Stimulated activated CD8-positive, alpha-beta memory T cell treated with anti-CD3 and anti-CD28 coated beads, Interleukin-12 subunit alpha, Interleukin-12 subunit beta, amount 100 ng/mL, for 24 hours (primary cell): ENCODE measurements around the gene MACROD2.

Experiments used
- DNase-seq: peaks from one replicate; pipeline ENCODE4 v3.0.0-alpha.2; 2020; ENCODE audit errors: extremely low read depth

Gene MACROD2

DNA sequence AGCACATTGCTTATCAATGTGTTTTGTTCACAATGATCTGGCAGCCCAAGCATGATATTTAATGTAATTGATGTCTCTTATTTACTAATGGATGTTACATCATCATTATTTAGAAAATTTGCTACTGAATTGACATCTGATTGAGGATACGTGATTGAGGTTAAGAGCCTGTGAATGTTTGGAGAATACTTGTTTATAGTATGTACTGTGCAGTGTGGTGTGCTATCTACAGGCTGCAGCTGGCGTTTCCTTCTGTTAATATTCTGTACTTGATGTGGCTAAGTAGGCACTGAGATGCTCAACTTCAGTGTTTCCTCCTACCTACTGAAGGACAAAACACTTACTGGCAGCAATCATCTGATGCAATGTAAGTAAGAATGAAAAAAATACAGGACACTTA is 1051.7 kb downstream of the MACROD2 start:
- DNase-seq = no peak

DNA sequence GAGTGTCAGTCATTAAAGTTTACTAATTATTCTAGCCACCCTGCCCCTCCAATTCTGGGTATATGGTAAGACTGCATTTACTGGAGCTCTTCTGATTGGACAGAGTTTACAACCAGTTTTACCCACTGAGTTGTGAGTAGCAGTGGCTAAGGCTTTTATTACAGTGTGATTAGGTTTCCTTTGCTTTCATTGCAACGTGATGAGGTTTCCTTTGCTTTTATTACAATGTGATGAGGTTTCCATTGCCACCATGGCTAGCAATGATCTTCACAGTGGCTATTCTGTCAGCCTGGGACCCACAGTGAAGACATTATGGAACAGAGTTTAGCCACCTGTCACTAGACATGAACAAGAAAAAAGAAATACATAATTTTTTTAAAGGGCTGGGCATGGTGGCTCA is 1052.3 kb downstream of the MACROD2 start:
- no peak for DNase-seq

DNA sequence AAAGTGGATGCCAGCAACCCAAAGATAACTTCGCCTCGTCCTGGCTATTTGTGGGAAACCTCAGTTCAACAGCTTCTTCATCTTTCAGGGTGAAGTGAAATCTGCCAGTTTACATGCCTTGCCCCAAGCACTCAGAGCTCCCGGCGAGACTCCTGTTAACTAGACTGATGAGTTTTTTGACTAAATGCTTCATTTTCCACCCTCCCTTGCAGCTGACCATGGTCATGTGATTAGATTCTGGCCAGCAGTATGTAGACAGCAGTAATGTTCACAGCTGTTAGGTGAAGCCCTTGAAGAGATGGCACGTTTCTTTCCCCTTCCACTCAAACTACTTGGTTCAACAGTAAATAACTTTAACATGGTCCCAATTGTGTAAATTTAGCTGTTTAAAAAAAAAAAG is 1060.9 kb downstream of the MACROD2 start:
- no peak for DNase-seq

DNA sequence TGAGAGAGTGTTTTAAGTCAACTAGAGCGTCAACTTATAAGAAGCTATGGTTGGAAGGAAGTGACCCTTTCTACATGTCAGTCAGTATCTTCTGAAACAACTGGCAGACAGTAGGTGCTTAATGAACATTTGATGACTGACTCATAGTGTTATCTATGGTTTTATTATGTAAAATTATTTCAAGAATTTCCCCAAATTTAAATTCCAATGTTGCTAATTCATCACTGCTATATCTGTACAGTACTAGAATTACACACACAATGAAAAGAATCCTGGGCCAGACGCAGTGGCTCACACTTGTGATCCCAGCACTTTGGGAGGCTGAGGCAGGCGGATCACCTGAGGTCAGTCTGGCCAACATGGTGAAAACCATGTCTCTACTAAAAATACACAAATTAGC is 1063.5 kb downstream of the MACROD2 start:
- no peak for DNase-seq

DNA sequence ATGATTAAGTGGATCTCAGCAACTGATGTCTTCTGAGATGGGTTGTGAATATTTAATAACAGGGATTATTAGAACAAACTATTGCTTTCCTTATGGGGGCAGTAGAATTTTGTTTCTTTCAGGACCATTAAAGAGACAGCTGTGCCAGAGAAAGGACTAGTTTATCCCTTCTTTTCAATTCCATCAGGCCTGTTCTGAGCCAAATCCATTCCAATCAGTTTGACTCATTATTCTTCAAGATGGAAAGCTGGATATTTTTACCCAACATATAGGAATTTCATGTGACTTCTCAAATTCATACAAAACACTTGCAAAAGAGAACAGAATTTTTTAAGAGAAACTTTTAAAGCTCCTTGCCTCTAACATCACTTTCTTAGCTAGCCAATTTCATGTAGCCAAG is 1064.1 kb downstream of the MACROD2 start:
- DNase-seq = no peak

DNA sequence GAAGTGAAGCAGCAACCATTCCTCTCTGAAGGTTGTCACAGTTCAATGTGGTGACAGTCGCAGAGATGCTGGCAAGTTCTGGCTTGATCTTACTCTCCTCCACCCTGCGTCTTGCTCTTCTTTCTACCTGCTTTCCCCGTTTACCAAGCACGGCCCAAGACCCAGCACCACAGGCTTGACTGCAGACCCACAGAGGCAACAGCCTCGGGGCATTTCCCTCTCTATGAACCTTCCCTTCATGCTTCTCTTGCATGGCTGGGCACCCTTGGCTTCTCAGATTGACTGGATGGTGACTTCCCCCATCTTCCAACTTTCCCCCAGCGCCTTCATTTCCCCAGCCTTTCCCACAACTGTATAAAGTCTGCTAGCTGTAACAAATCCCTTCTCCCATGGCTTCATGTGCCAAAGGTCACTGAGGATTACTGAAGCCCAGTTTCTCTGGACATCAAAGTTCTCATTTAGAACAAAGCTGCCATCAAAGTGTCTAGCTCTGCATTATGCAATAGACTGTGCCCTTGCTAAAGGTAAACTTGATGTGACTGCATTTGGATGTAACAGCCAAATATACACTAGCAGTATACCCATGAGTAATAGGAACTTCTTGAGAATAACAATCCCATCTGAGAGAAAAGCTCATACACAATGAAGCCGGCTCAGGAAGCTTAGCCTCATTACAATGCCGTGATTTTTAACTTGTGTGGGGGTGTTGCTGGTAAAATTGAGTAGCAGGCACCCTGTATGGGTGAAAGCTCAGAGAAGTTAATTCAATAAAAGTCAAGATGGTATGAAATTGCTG is 1065.1 kb downstream of the MACROD2 start:
- DNase-seq = no peak

DNA sequence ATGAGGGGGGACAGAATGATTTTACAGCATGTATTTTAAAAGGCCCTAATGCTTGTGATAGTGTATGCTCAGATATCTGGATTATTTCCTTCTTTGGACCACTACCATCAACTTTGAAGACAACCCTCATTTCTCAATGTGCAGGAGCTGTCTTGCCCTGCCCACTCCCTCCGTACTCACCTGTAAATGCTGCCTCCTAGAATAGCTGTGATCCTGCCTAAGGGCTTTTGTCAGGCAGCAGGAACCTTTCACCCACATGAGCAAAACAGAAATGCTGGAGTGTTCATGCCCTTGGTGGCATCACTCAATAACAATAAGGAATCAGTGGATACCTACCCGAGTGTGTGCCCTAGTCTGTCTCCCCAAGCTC is 1065.7 kb downstream of the MACROD2 start:
- no peak for DNase-seq

DNA sequence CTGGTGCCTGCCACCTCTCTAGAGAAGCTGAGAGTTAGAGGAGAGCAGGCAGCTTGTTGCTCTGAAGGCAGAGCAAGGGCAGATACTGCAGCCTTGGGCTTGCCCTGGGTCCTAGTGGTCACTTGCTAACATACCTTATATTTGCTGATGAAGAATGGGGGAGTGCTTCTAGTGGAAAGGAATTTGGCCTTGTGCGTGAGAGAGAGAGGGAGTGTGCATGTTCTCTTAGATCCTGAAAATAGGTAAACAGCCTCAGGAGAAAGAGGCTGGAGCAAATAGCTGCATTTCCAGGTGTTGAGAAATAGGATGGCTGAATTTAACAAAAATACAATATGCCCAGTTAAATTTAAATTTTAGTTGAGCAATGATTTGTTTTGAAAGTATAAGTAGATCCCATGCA is 1066.6 kb downstream of the MACROD2 start:
- no peak for DNase-seq

DNA sequence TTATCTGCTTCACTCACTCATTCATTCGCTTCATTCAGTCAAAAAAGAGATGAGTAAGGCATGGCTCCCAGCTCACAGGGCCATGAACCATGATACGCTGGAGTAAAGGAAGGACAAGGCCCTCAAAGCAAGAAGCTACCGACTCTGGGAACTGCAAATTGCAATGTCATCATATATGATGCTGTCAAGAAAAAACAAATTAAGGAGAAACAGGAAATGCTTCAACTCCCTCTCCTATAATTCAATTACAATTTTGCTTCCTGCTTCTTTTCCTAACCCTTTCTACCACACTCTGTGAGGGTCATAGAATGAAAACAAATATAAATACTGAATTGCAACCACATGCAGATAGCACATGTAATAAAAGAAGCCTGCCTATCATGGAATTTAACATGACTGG is 1067.8 kb downstream of the MACROD2 start:
- no peak for DNase-seq

DNA sequence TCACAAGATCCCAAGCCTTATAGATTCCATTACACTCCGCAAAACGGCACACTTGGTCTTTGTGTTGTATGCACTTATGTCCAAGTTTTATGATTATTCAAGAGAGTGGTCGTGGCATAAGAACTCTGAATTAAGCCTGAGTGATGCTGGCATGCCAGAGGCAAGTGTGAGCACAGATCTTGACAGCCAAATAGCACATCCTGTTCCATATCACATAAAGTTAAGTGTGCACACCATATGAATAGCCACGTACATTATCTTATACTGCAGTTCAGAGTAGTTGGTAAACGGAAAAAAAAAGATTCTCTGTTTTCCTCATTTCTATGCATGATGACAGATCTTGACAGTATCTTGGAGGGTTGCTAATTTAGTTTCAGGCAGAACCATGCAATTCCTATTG is 1069.4 kb downstream of the MACROD2 start:
- DNase-seq = no peak

DNA sequence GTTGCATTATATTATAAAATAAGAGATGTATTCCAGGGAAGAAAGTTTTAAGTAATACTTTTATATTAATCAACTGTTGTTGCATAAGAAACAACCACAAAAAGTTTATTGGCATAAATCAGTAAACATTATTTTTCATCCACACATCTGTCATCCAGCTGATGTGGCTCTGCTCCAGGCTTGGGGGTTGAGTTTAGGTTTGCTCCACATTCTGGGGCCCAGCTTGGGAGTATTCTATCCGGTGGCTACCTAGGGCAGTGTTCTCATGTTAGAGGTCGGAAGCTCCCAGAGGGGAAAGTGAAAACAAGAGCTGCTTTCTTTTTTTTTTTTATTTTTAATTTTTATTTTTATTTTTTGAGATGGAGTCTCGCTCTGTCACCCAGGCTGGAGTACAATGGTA is 1070.5 kb downstream of the MACROD2 start:
- DNase-seq = no peak

DNA sequence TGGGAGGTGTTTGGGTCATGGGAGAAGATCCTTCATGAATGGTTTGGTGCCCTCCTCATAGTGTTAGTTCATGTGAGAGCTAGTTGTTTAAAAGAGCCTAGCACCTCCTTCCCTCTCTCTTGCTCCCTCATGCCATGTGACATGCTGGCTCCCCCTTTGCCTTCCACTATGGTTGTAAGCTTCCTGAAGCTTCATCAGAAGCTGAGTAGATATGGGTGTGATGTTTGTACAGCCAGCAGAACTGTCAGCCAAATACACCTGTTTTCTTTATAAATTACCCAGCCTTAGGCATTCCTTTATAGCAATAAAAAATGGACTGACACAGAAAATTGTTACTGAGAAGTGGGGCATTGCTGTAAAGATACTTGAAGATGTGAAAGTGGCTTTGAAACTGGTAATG is 1073.2 kb downstream of the MACROD2 start:
- no peak for DNase-seq

DNA sequence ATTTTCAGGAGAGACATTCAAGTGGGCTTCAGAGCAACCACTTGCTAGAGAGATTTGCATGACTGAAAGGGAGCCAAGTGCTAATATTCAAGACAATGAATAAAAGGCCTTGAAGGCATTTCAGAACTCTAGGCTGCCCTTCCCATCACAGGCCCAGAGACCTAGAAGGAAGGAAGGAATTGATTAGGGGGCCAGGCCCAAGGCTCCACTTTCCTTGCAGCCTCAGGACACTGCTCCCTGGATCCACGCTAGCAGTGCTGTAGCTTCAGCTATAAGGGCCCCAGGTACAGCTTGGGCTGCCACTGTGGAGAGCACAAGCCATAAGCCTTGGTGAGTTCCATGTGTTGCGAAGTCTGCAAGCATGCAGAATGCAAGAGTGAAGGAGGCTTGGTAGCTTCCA is 1074.0 kb downstream of the MACROD2 start:
- no peak for DNase-seq

DNA sequence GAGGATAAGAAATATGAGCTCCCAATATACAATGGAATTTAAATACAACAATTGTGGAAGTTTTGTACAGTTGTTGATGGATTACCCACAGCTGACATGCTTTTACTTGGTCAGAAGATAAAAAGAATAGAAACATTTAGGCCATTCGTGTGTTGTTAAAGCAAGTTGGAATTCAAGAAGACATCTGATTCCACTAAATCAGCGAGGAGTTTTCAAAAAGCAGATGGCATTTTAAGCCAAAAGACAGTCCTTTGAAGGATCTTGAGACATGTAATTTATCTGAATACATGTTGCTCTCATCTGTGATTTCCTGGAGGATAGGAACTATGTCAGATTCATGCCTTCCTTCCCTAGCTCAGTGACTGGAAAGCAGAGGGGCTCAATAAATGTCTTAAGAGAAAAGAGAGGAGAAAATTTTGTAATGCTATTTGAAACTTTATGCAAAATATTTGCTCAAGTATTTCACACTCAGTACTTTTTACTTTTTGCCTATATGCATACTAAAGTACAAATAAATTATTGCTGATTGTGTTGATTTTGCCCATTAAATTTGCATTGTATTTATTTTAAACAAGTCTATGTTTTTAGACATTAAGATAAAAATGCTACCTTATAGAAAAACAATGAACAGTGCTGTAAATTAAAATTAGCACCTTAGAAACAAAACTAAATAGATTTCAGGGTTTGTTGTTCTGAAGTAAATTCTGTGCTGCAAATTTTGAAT is 1075.9 kb downstream of the MACROD2 start:
- no peak for DNase-seq

DNA sequence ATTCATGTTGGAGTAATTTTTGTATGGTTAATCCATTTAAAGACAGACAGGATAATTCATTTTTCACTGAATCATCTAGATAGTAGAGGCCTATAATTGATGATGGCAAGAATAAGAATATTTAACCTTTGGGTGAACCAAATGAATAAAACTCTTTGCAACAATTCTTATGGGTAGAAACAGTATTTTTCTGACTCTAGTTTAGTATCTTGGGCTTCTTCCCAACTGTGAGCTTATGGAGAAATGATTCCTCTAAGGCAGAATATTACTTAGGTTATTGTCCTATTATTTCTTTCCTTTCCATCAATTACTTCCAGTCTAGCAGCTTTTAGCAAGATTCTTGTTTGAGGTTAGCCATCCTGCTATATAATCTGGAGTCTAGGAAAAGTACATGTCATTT is 1077.0 kb downstream of the MACROD2 start:
- DNase-seq = no peak

DNA sequence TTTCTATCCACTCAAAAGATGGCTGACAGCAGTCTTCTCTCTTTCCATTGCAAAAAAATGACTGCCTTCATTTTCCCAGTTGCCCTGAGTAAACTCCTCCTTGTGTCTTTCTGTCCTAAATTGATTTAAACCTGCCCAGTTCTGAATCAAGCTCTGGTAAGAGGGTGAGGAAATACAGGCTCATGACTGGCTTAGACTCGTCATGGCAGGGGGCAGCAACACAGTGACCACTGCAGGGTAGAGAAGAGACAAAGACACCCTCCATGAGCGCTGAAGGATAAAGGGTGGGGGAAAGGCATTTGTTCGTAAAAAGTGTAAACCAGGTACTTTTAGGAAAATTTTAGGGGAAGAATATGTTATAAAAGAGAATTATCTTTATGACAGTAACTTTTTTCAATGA is 1080.3 kb downstream of the MACROD2 start:
- no peak for DNase-seq

DNA sequence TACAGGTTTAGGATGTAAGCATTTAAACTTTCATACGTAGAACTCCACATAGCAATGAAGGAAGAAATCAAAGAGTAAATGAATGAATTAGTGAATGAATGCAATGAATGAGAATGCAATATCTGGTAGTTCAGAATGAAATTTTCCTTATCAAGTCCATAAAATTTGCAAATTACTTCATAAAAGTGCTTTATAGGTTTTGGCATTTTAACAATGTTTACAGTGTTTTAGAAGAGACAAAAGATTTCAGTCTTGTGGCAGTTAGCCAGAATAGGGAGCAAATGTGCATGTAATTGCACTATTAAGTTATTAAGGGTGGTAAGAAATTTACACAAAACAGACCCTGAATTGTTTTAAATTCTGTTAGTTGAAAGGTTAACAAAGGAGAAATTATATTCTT is 1081.5 kb downstream of the MACROD2 start:
- DNase-seq = no peak

DNA sequence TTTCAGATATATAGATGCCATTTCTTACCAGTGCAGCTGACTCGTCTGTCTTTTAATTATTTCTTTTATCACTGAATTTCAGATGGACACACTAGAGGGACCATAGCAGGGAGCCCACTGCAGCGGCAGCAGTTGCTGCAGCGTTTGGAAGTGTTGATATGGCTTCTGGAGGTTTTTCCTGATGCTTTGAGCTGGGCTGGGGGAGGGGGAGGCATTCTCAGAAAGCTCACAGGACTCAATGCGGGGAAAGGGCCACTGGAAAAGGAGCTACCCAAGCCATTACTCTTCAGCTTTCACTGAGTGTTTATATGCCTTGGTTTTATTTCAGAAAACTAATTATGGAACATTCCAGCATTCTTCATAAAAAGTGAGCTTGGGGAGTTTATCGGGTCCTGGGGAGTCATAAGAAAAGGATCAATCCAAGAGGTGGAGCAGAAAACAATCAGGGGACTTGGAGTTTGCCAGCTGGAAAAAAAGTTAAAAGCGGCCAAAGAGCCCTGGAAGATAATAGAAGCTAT is 1082.5 kb downstream of the MACROD2 start:
- DNase-seq = no peak

DNA sequence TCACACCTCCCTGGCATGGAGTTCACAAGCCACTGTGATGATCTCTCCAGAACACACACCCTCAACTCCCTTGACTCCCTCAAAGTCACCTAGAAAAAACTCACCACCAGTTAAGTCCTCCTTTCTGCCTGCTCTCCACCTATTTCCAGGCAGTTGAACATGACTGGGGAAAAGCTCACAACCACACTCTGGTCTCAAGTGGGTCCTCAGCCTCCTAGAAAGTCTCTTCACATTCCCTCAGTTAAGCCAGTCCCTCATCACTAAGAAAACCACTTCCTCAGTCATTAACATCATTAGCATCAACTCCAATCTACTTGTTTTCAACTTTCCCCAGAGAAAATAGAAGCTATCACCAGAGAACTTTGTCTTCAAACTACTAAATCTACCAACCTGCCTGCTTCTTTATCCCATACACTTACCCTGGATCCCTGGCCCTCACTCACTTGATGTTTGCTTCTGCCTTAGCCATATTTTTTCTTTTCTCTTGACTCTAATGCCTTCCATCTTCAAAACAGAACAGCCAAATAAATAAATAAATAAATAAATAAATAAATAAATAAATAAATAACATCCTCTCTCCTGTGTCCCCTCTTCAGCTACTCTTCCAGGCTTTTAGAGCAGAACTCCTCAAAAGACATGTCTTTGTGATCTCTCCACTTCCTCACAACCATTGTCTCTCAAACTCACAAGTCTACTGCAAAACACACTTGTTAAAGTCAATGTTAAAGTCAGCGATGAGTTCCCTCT is 1084.5 kb downstream of the MACROD2 start:
- DNase-seq = no peak

DNA sequence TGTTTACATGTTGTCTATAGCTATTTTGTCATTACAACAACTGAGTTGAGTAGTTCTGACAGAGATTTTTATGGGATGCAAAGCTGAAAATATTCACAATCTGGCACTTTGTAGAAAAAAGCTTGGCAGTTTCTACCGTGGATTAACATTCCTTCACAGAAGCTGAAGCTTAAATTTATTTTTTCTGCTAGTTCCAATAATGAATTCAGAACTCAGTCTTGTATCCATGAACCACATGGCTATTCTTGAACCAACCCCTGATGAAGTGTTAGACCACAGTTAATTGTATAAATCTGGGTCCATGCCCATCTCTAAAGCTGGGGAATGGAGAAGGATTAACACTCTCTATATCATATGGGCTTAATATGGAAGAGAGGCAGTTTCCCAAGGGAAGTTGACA is 1085.9 kb downstream of the MACROD2 start:
- DNase-seq = no peak

DNA sequence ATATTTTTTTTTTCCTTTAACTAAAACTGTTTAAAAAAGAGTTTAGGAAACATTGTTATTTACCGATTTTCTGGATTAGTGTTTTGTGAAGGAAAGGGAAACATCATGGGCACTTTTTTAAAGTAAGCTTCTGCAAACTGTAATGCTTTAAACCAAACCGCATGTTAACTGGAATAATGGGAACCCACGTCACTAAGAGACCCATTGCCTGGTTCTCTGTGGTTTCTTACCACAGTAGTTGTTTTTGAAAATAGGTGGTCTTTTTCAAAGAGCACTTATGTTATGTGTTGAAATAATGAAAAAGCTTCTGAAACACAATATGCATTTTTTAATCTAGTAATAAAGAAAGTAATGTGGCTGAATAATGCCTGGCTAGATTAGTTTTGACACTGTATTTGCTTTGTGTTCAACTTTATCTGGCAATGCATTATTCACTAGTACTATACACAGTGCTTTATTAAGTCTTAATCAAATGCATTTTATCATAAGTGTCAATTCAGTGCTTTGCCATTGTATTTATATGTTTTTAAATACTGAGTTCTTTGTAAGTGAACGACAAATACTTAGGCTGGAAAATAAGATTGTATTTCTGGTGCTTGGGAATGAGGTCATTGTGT is 1096.2 kb downstream of the MACROD2 start:
- no peak for DNase-seq

DNA sequence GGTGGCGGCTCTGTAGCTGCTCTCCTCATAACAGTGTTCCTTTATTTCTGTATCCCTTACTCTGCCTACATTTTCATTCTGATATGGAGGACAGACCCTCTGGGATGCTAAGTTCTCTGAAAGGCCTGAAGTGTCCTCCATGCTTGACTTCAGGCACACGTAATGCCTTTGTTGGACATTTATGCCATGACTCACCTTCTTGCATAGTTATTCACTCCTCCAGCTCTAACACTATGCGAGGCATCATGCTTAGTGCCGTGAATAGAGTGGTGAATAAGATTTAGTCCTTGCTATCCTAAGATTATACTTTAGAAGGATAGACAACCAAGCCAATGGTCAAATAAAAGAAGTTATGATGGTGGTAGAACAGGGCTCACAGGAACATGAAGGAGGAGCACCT is 1103.0 kb downstream of the MACROD2 start:
- DNase-seq = no peak
